Liver (tissue), 9 donors: ENCODE results near the gene TDRD7. TPM values are rescaled to one million over a fixed set of nuclear protein-coding genes. Genes with fewer than 3 reads are reported as not detected.
A peak's percentile ranks its signal among the peaks of the same experiment; 100 is the strongest.

Experiments used
- DNase-seq: peaks from one replicate; pipeline ENCODE4 v3.0.0-alpha.2; 2017; ENCODE audit warnings: low spot score
- H3K27ac ChIP-seq, 2 donors: one replicate each; pipeline ENCODE4 v1.7.0; 2013; ENCODE audit warnings: inconsistent platforms in 2 of 2, low read length in 2 of 2, control low read depth in 1 of 2, low read depth in 1 of 2, mild to moderate bottlenecking in 1 of 2
- H3K27me3 ChIP-seq, 4 donors: one replicate each; pipeline versions ENCODE4 v1.6.1 to v1.7.0; 2013; ENCODE audit warnings: low read length in 3 of 4, inconsistent platforms in 1 of 4, mild to moderate bottlenecking in 1 of 4, moderate library complexity in 1 of 4; ENCODE audit not compliant: control insufficient read depth in 4 of 4, insufficient read depth in 4 of 4
- H3K36me3 ChIP-seq, 4 donors: one replicate each; pipeline versions ENCODE4 v1.6.1 to v1.7.0; 2013; ENCODE audit warnings: low read length in 3 of 4, mild to moderate bottlenecking in 3 of 4, low read depth in 1 of 4, moderate library complexity in 1 of 4; ENCODE audit not compliant: control insufficient read depth in 4 of 4, insufficient read depth in 3 of 4
- H3K4me1 ChIP-seq, 4 donors: one replicate each; pipeline versions ENCODE4 v1.6.1 to v1.7.0; 2013; ENCODE audit warnings: low read length in 3 of 4, mild to moderate bottlenecking in 3 of 4, moderate library complexity in 1 of 4; ENCODE audit not compliant: control insufficient read depth in 4 of 4, insufficient read depth in 4 of 4
- H3K4me3 ChIP-seq, 3 donors: one replicate each; pipeline versions ENCODE4 v1.6.1 to v1.7.0; 2013; ENCODE audit warnings: low read length in 3 of 3, control low read depth in 1 of 3, low read depth in 1 of 3, mild to moderate bottlenecking in 1 of 3
- H3K9ac ChIP-seq, 2 donors: one replicate each; pipeline ENCODE4 v1.7.0; 2013; ENCODE audit warnings: low read length in 2 of 2, mild to moderate bottlenecking in 2 of 2, moderate library complexity in 2 of 2, control low read depth in 1 of 2, low read depth in 1 of 2
- H3K9me3 ChIP-seq, 4 donors: one replicate each; pipeline versions ENCODE4 v1.6.1 to v1.7.0; 2013; ENCODE audit warnings: low read length in 3 of 4; ENCODE audit not compliant: control insufficient read depth in 4 of 4
- ATF3 ChIP-seq: IDR thresholded peaks from 2 replicates; pipeline ENCODE4 v1.6.1; 2016; ENCODE audit warnings: antibody characterized with exemption
- CTCF ChIP-seq: fragments of 150-350 bp; IDR thresholded peaks from 2 replicates; pipeline ENCODE4 v1.5.1; 2017; ENCODE audit warnings: improper control_type of control experiment, low read depth, low read length; ENCODE audit not compliant: missing input control
- EGR1 ChIP-seq, 2 donors: IDR thresholded peaks; 2 replicates each; pipeline ENCODE4 v1.6.1; 2016 to 2018; ENCODE audit warnings: antibody characterized with exemption in 2 of 2, low read depth in 2 of 2
- FOXA1 ChIP-seq: IDR thresholded peaks from 2 replicates; pipeline ENCODE4 v1.6.1; 2016; ENCODE audit warnings: antibody characterized with exemption
- FOXA2 ChIP-seq: IDR thresholded peaks from 2 replicates; pipeline ENCODE4 v1.6.1; 2016; ENCODE audit warnings: antibody characterized with exemption
- GABPA ChIP-seq, 2 donors: IDR thresholded peaks in 1 of 2; conservative IDR thresholded peaks in 1 of 2; 2 replicates each; pipeline ENCODE4 v1.6.1; 2016; ENCODE audit warnings: antibody characterized with exemption in 2 of 2, mild to moderate bottlenecking in 1 of 2, moderate library complexity in 1 of 2
- HNF4A ChIP-seq, 2 donors: conservative IDR thresholded peaks; 2 replicates each; pipeline ENCODE4 v1.6.1; 2016; ENCODE audit warnings: antibody characterized with exemption in 2 of 2, mild to moderate bottlenecking in 2 of 2
- HNF4G ChIP-seq: IDR thresholded peaks from 2 replicates; pipeline ENCODE4 v1.6.1; 2016; ENCODE audit warnings: antibody characterized with exemption
- JUND ChIP-seq, 2 donors: IDR thresholded peaks; 2 replicates each; pipeline ENCODE4 v1.6.1; 2016; ENCODE audit warnings: antibody characterized with exemption in 2 of 2
- MAX ChIP-seq: IDR thresholded peaks from 2 replicates; pipeline ENCODE4 v1.6.1; 2016; ENCODE audit warnings: antibody characterized with exemption
- NR2F2 ChIP-seq: IDR thresholded peaks from 2 replicates; pipeline ENCODE4 v1.6.1; 2016; ENCODE audit warnings: antibody characterized with exemption
- RAD21 ChIP-seq, 2 donors: IDR thresholded peaks; 2 replicates each; pipeline ENCODE4 v1.6.1; 2016; ENCODE audit warnings: antibody characterized with exemption in 2 of 2, mild to moderate bottlenecking in 2 of 2
- REST ChIP-seq: IDR thresholded peaks from 2 replicates; pipeline ENCODE4 v1.6.1; 2016; ENCODE audit warnings: antibody characterized with exemption, mild to moderate bottlenecking
- RXRA ChIP-seq, 2 donors: IDR thresholded peaks; 2 replicates each; pipeline ENCODE4 v1.6.1; 2017 to 2018; ENCODE audit warnings: antibody characterized with exemption in 2 of 2, mild to moderate bottlenecking in 1 of 2
- SP1 ChIP-seq: IDR thresholded peaks from 2 replicates; pipeline ENCODE4 v1.6.1; 2018; ENCODE audit warnings: antibody characterized with exemption, mild to moderate bottlenecking
- TAF1 ChIP-seq: conservative IDR thresholded peaks from 2 replicates; pipeline ENCODE4 v1.6.1; 2016; ENCODE audit warnings: antibody characterized with exemption, mild to moderate bottlenecking
- YY1 ChIP-seq: IDR thresholded peaks from 2 replicates; pipeline ENCODE4 v1.6.1; 2016; ENCODE audit warnings: antibody characterized with exemption, mild to moderate bottlenecking
- ZBTB33 ChIP-seq: IDR thresholded peaks from 2 replicates; pipeline ENCODE4 v1.6.1; 2016; ENCODE audit warnings: antibody characterized with exemption
- WGBS: extraction: QIAGEN DNeasy Blood & Tissue Kit; methylation state at CpG from one replicate; pipeline ENCODE4 v1.1.7; 2013; 5-methylcytosine and 5-hydroxymethylcytosine counted together
- polyA plus RNA-seq, 2 donors: library from polyadenylated mRNA; stranded (reverse) in 1 of 2; unstranded in 1 of 2; fragments of 200-250 nt in 1 of 2; fragments of >200 nt in 1 of 2; fragmentation: Nextera tagmentation in 1 of 2; extraction: Ambion mirVana in 1 of 2; gene quantifications; one replicate each; pipeline versions ENCODE4 v1.2.1 to v1.2.3, GENCODE V29; 2013 to 2015
- total RNA-seq, 2 donors: library from RNA; depleted of rRNA; stranded (reverse); fragments of >200 nt; gene quantifications; one replicate each; pipeline ENCODE4 v1.2.3, GENCODE V29; 2014
- donor health status: healthy.
- donor health status: healthy.
- donor health status: healthy.
- donor health status: healthy.
- donor health status: healthy.

TDRD7 gene
- total and polyA plus RNA-seq, 4 donors: 3.6 to 6.9 (median 5.4) TPM

- peaks cover 0 to 12% (median 4%) of the 10 kb centered on the region in 4 donors for H3K36me3 ChIP-seq
- 89% methylated on average over 2 of the region's 2 CpGs for WGBS
Measured at GRCh38 chr9:97475059-97475458, 63.2 kb downstream of the TDRD7 start.

GRCh38 chr9:97478301-97478981 is 66.5 kb downstream of the TDRD7 start:
- H3K4me3 ChIP-seq: no peak overlapping the region
- peaks cover 0 to 18% (median 9%) of the 10 kb centered on the region in 4 donors for H3K36me3 ChIP-seq
- no peaks in the 10 kb centered on the region for H3K9me3 ChIP-seq
- H3K27me3 ChIP-seq: no peaks in the 10 kb centered on the region
- H3K9ac ChIP-seq: no peak overlapping the region
- 29% methylated on average over 3 of the region's 3 CpGs for WGBS
- DNase-seq: no peak
- TF ChIP-seq ZBTB33 (peak; percentile 46), SP1 (peak; percentile 79), FOXA1 (no peak), GABPA (IDR thresholded peaks at IDR 0.05 in 1 of 2, conservative IDR thresholded peaks at IDR 0.05 in 1 of 2) (no peak), MAX (peak; percentile 52), ATF3 (no peak), JUND (IDR thresholded peaks at IDR 0.05) (peak in 1 of 2 donors; percentile 66), HNF4A (conservative IDR thresholded peaks at IDR 0.05) (peak; percentile 88 to 89), CTCF (no peak), EGR1 (IDR thresholded peaks at IDR 0.05; ENCODE audit: low read depth in 2 of 2) (peak in 1 of 2 donors; percentile 21), RXRA (IDR thresholded peaks at IDR 0.05) (peak in 1 of 2 donors; percentile 61), FOXA2 (peak; percentile 51), RAD21 (IDR thresholded peaks at IDR 0.05) (peak; percentile 8 to 18), TAF1 (no peak), REST (peak; percentile 46), NR2F2 (no peak), YY1 (peak; percentile 34), HNF4G (peak; percentile 33)
- peak overlapping the region; percentile 48 to 57 for H3K27ac ChIP-seq
- H3K4me1 ChIP-seq: peaks cover 0 to 10% (median 3%) of the 10 kb centered on the region in 4 donors

More at GRCh38 chr9:97475059-97475458, 63.2 kb downstream of the TDRD7 start:
- Histone ChIP-seq H3K27ac (no peak overlapping the region), H3K27me3 (no peaks in the 10 kb centered on the region), H3K4me3 (no peak overlapping the region), H3K4me1 (peaks cover 0 to 8% (median 3%) of the 10 kb centered on the region in 4 donors), H3K9ac (no peak overlapping the region), H3K9me3 (no peaks in the 10 kb centered on the region)
- TF ChIP-seq NR2F2 (no peak), GABPA (IDR thresholded peaks at IDR 0.05 in 1 of 2, conservative IDR thresholded peaks at IDR 0.05 in 1 of 2) (no peak), ATF3 (no peak), MAX (no peak), HNF4G (no peak), HNF4A (conservative IDR thresholded peaks at IDR 0.05) (no peak), FOXA2 (no peak), JUND (IDR thresholded peaks at IDR 0.05) (no peak), TAF1 (no peak)
- DNase-seq: no peak
